Osteoblast (primary cell): ENCODE results near the gene ACTR1B. TPM values are rescaled to one million over a fixed set of nuclear protein-coding genes. Genes with fewer than 3 reads are reported as not detected.
A peak's percentile ranks its signal among the peaks of the same experiment; 100 is the strongest.
"Not testable (repeated sequence)": the region's sequence is repeated elsewhere in the genome, so short reads cannot be mapped to it uniquely, and the experiment has no call there.

Experiments used
- DNase-seq: peaks from one replicate; pipeline ENCODE4 v3.0.0; 2011; ENCODE audit warnings: low spot score, mixed read lengths; ENCODE audit not compliant: insufficient read length; ENCODE audit errors: missing footprints
- H2AFZ ChIP-seq: 2 replicates; pipeline ENCODE4 v1.6.0; 2011; ENCODE audit warnings: mild to moderate bottlenecking, low read length
- H3K27ac ChIP-seq: 2 replicates; pipeline ENCODE4 v1.5.1; 2011; ENCODE audit warnings: mild to moderate bottlenecking, low read depth, low read length, moderate library complexity
- H3K27me3 ChIP-seq: 2 replicates; pipeline ENCODE4 v1.6.0; 2012; ENCODE audit warnings: mild to moderate bottlenecking, control low read depth, inconsistent platforms, low read length, moderate library complexity; ENCODE audit not compliant: insufficient read depth
- H3K36me3 ChIP-seq: 2 replicates; pipeline ENCODE4 v1.5.1; 2011; ENCODE audit warnings: mild to moderate bottlenecking, low read length, control low read depth, moderate library complexity; ENCODE audit not compliant: insufficient read depth
- H3K4me1 ChIP-seq: 2 replicates; pipeline ENCODE4 v1.5.1; 2011; ENCODE audit warnings: mild to moderate bottlenecking, low read length, control low read depth, moderate library complexity; ENCODE audit not compliant: insufficient read depth
- H3K4me2 ChIP-seq: 2 replicates; pipeline ENCODE4 v1.6.0; 2011; ENCODE audit warnings: mild to moderate bottlenecking, low read length; ENCODE audit not compliant: insufficient read depth
- H3K4me3 ChIP-seq: fragments of 200-600 bp; sonication (generic); 3 replicates; pipeline ENCODE4 v1.5.1; 2012; ENCODE audit warnings: mild to moderate bottlenecking, low read length, inconsistent platforms; ENCODE audit not compliant: insufficient read depth
- H3K79me2 ChIP-seq: 2 replicates; pipeline ENCODE4 v1.6.0; 2012; ENCODE audit warnings: mild to moderate bottlenecking, low read length, control low read depth, inconsistent platforms; ENCODE audit not compliant: insufficient read depth
- H3K9me3 ChIP-seq: 2 replicates; pipeline ENCODE4 v1.5.1; 2011; ENCODE audit warnings: low read depth, low read length, control low read depth
- H4K20me1 ChIP-seq: 2 replicates; pipeline ENCODE4 v1.6.0; 2012; ENCODE audit warnings: mild to moderate bottlenecking, low read length, control low read depth; ENCODE audit not compliant: insufficient read depth
- total RNA-seq: library from RNA; depleted of rRNA; stranded (reverse); fragments of >200 nt; gene quantifications from 2 replicates; pipeline ENCODE4 v1.2.3, GENCODE V29; 2012
- TF ChIP-seq, protein P1 (sequence below): IDR thresholded peaks from 2 replicates; pipeline ENCODE4 v1.5.1; 2011; ENCODE audit warnings: mild to moderate bottlenecking, low read depth, low read length, moderate library complexity; ENCODE audit errors: extremely low read depth

ACTR1B gene
- 44.9 and 53.6 TPM in 2 replicates for total RNA-seq

DNA sequence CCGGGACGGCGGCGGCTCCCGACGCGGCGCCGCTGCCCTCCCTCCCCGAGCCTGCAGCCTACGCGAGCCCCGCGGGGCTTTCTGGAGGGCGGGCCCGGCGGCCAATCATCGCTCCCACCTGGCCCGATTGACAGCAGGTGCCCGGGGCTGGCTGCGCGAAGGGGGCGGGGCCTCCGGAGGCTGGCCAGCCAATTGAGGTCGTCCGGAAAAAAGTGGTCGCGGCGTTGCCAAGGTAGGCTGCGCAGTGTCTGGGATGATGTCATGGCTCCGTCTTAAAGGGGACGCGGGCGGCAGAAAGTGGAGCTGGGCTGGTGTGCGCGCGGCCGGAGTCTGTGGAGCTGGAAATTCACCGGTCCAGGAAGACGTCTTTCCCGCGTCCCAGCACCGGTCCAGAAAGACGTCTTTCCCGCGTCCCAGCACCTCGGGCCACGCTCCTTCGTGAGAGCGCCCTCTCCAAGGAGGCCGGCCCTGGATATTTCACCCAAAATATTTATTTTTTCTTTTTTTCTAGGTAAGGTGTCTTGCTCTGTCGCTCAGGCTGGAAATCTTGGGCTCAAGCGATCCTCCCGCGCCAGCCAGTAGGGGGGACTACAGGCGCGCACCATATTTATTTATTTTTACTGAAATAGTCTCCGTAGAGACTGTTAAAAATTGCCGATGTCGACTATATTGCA lies at the start of gene ACTR1B:
Gene ACTR1B (minus strand): TSS at position 83 of the 674 bp plus-strand sequence. CDS start 154 bp downstream, outside the sequence.
- peak; percentile 99 for DNase-seq
- no peaks in the 10 kb centered on the region for H3K27me3 ChIP-seq
- peak within 1 kb of the TSS; percentile 91 for H3K27ac ChIP-seq
- TF ChIP-seq, protein P1, sequence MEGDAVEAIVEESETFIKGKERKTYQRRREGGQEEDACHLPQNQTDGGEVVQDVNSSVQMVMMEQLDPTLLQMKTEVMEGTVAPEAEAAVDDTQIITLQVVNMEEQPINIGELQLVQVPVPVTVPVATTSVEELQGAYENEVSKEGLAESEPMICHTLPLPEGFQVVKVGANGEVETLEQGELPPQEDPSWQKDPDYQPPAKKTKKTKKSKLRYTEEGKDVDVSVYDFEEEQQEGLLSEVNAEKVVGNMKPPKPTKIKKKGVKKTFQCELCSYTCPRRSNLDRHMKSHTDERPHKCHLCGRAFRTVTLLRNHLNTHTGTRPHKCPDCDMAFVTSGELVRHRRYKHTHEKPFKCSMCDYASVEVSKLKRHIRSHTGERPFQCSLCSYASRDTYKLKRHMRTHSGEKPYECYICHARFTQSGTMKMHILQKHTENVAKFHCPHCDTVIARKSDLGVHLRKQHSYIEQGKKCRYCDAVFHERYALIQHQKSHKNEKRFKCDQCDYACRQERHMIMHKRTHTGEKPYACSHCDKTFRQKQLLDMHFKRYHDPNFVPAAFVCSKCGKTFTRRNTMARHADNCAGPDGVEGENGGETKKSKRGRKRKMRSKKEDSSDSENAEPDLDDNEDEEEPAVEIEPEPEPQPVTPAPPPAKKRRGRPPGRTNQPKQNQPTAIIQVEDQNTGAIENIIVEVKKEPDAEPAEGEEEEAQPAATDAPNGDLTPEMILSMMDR = peak; percentile 67
- H3K36me3 ChIP-seq = peaks cover 12% of the 10 kb centered on the region
- peaks cover 27% of the 10 kb centered on the region for H3K4me1 ChIP-seq
- H3K9me3 ChIP-seq = no peaks in the 10 kb centered on the region
- H3K4me2 ChIP-seq = peak within 1 kb of the TSS; percentile 91
- H4K20me1 ChIP-seq = peaks cover 27% of the 10 kb centered on the region
- H3K4me3 ChIP-seq = peak within 1 kb of the TSS; percentile 72
- H2AFZ ChIP-seq = peak within 1 kb of the TSS; percentile 88
- H3K79me2 ChIP-seq = peaks cover 35% of the 10 kb centered on the region

DNA sequence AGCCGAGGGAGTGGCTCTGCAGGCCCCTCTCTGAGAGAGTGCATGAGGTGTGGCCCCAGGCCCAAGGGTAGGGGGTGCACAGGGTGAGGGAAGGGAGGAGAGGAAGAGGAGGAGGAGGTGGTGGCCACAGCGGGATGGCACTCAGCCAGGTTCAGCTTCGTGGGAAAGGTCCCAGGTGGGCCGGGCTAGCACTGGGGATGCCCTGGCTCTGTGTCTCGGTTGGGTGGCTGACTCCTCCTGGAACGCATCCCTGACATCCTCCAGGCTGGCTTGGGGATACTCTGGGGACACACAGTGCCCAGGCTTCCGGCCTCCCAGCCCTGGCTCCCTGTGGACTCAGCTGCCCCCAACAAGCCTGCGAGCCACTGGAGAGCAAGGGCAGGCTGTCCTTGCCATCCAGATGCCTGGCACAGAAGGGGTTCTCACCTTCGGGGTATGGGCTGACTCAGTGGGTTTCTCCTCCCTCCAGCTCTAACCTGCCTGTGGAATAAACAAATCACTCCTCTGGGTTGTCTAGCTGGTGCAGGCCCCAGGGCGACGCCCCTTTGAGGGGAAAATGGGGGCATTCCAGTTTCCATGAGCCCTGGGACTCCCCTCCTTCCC lies 49.0 kb upstream of the ACTR1B start:
- H3K27me3 ChIP-seq = peaks cover 12% of the 10 kb centered on the region
- H3K4me1 ChIP-seq = no peaks in the 10 kb centered on the region
- no peaks in the 10 kb centered on the region for H3K36me3 ChIP-seq
- no peak overlapping the region for H3K4me2 ChIP-seq
- TF ChIP-seq, protein P1 = no peak
- H2AFZ ChIP-seq = no peak overlapping the region
- H3K4me3 ChIP-seq = no peak overlapping the region
- peak; percentile 66 for DNase-seq
- H3K27ac ChIP-seq = no peak overlapping the region
- no peaks in the 10 kb centered on the region for H3K9me3 ChIP-seq
- no peaks in the 10 kb centered on the region for H3K79me2 ChIP-seq
- no peaks in the 10 kb centered on the region for H4K20me1 ChIP-seq

DNA sequence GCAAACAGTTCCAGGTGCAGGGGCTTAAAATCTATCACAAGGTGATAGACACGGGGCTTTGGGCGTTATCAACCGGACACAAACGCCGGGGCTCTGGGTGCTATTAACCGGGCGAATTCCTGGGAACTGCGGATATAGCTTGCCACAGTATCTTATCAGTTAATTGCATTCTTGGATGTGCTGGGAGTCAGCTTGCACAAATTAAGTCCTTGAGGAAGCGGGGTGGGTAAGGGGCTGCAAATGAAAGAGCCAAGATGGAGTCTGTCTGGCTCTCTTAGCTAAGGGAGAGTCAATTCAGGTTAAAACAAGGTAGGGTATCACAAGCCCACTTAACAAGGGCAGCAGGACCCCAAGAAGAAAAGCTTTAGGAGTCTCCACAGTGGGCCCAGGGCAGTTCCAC lies 48.3 kb upstream of the ACTR1B start:
- not testable (repeated sequence) for DNase-seq, H3K4me2 ChIP-seq

DNA sequence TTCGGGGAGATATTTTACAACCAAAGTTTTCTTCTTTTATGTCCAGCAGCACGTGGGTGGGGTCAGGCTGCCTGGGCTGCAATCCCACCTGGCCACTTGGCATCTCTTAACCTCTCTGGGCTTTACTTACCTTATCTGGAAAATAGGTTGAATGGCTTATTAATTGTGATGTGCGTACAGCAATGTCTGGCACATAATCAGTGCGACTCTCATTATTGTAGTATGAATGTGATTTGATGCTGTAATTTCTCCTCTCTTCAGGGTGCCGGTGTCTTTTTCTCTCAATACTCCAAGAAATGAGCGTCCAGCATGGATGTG lies 47.5 kb upstream of the ACTR1B start:
- Histone ChIP-seq H3K27me3 (peaks cover 12% of the 10 kb centered on the region), H3K4me3 (no peak overlapping the region), H3K9me3 (no peaks in the 10 kb centered on the region), H3K4me2 (no peak overlapping the region), H3K4me1 (no peaks in the 10 kb centered on the region), H3K79me2 (no peaks in the 10 kb centered on the region), H3K27ac (no peak overlapping the region), H2AFZ (no peak overlapping the region), H4K20me1 (no peaks in the 10 kb centered on the region), H3K36me3 (no peaks in the 10 kb centered on the region)
- DNase-seq = peak; percentile 55
- TF ChIP-seq, protein P1 = no peak

More for the DNA sequence above, 48.3 kb upstream of the ACTR1B start:
- not testable (repeated sequence) for H3K27ac ChIP-seq, H4K20me1 ChIP-seq, H2AFZ ChIP-seq, H3K9me3 ChIP-seq, H3K79me2 ChIP-seq, H3K36me3 ChIP-seq, H3K4me3 ChIP-seq, H3K4me1 ChIP-seq
- H3K27me3 ChIP-seq = peaks cover 12% of the 10 kb centered on the region
